WTC11 (cell line): ENCODE data around the gene TEX14. TPM values are rescaled to one million over a fixed set of nuclear protein-coding genes. Genes with fewer than 3 reads are reported as not detected.

Source experiments
- ATAC-seq: fragments of 200-7000 bp; cut with Tn5 transposase; 2 replicates; pipeline ENCODE4 v1.10.0; 2021; ENCODE audit warnings: mild to moderate bottlenecking, moderate library complexity
- CTCF ChIA-PET: fragments of 300-600 bp; sonication (Branson Sonifier 250); formaldehyde crosslinking; loops from one replicate; lab custom pipeline; 2021; ENCODE audit warnings: antibody characterized with exemption; lab: Charles Lee
- POLR2A ChIA-PET: fragments of 350-600 bp; sonication (Branson Sonifier 250); formaldehyde crosslinking; loops from one replicate; lab custom pipeline; 2021; ENCODE audit warnings: antibody characterized with exemption; lab: Charles Lee
- DNase-seq: peaks from one replicate; pipeline ENCODE4 v3.0.0; 2021; ENCODE audit warnings: low spot score
- H3K27ac Mint-ChIP-seq: 2 replicates; pipeline ENCODE4 v1.8.0; 2021; ENCODE audit warnings: mixed read lengths
- H3K27me3 Mint-ChIP-seq: 2 replicates; pipeline ENCODE4 v1.8.0; 2021; ENCODE audit warnings: low read depth, mild to moderate bottlenecking, moderate library complexity, mixed read lengths
- H3K36me3 Mint-ChIP-seq: 2 replicates; pipeline ENCODE4 v1.8.0; 2021; ENCODE audit warnings: mixed read lengths
- H3K4me1 Mint-ChIP-seq: 2 replicates; pipeline ENCODE4 v1.8.0; 2022; ENCODE audit warnings: mixed read lengths
- H3K4me3 Mint-ChIP-seq: 2 replicates; pipeline ENCODE4 v1.8.0; 2021; ENCODE audit warnings: mild to moderate bottlenecking, moderate library complexity, mixed read lengths
- H3K9me3 Mint-ChIP-seq: 2 replicates; pipeline ENCODE4 v1.8.0; 2021; ENCODE audit warnings: mixed read lengths
- CBFB ChIP-seq: sonication (generic); formaldehyde crosslinking; IDR thresholded peaks from 2 replicates; pipeline ENCODE4 v1.8.1; 2022; ENCODE audit warnings: mild to moderate bottlenecking, low read depth, missing genetic modification reagents
- CDX4 ChIP-seq: fragments of 250-450 bp; sonication (Bioruptor Pico); IDR thresholded peaks from 2 replicates; pipeline ENCODE4 v1.9.0; 2021; ENCODE audit warnings: moderate library complexity, mild to moderate bottlenecking, inconsistent platforms, borderline replicate concordance
- CREB1 ChIP-seq: sonication (generic); formaldehyde crosslinking; IDR thresholded peaks from 2 replicates; pipeline ENCODE4 v1.8.0; 2023; ENCODE audit warnings: mild to moderate bottlenecking, missing genetic modification reagents
- ESRRA ChIP-seq: sonication (generic); formaldehyde crosslinking; IDR thresholded peaks from 2 replicates; pipeline ENCODE4 v1.8.1; 2022; ENCODE audit warnings: mild to moderate bottlenecking, missing genetic modification reagents, borderline replicate concordance
- ETV6 ChIP-seq: sonication (generic); formaldehyde crosslinking; IDR thresholded peaks from 2 replicates; pipeline ENCODE4 v1.8.1; 2022; ENCODE audit warnings: mild to moderate bottlenecking, missing genetic modification reagents
- HMGA2 ChIP-seq: fragments of 250-450 bp; sonication (Bioruptor Pico); IDR thresholded peaks from 2 replicates; pipeline ENCODE4 v1.4.0; 2021; ENCODE audit warnings: mild to moderate bottlenecking, moderate library complexity
- HMGXB4 ChIP-seq: sonication (generic); formaldehyde crosslinking; IDR thresholded peaks from 2 replicates; pipeline ENCODE4 v1.8.1; 2023; ENCODE audit warnings: mild to moderate bottlenecking, moderate library complexity, missing genetic modification reagents
- MLX ChIP-seq: sonication (generic); formaldehyde crosslinking; IDR thresholded peaks from 2 replicates; pipeline ENCODE4 v1.8.1; 2023; ENCODE audit warnings: mild to moderate bottlenecking, missing genetic modification reagents, moderate library complexity
- MYBL2 ChIP-seq: sonication (generic); formaldehyde crosslinking; IDR thresholded peaks from 2 replicates; pipeline ENCODE4 v1.8.1; 2023; ENCODE audit warnings: mild to moderate bottlenecking, moderate library complexity, missing genetic modification reagents
- NFATC4 ChIP-seq: fragments of 250-450 bp; sonication (Bioruptor Pico); IDR thresholded peaks from 2 replicates; pipeline ENCODE4 v1.9.0; 2021; ENCODE audit warnings: mild to moderate bottlenecking
- NR2C2 ChIP-seq: sonication (generic); formaldehyde crosslinking; IDR thresholded peaks from 2 replicates; pipeline ENCODE4 v1.8.0; 2022; ENCODE audit warnings: mild to moderate bottlenecking, missing genetic modification reagents
- NR3C1 ChIP-seq: sonication (generic); formaldehyde crosslinking; conservative IDR thresholded peaks from 2 replicates; pipeline ENCODE4 v1.8.1; 2023; ENCODE audit warnings: low read depth, mild to moderate bottlenecking, missing genetic modification reagents
- SMAD3 ChIP-seq: sonication (generic); formaldehyde crosslinking; IDR thresholded peaks from 2 replicates; pipeline ENCODE4 v1.8.0; 2022; ENCODE audit warnings: missing genetic modification reagents, mild to moderate bottlenecking, borderline replicate concordance
- ZNF138 ChIP-seq: sonication (generic); formaldehyde crosslinking; conservative IDR thresholded peaks from 2 replicates; pipeline ENCODE4 v1.8.1; 2022; ENCODE audit warnings: mild to moderate bottlenecking, moderate library complexity, missing genetic modification reagents
- ZNF396 ChIP-seq: fragments of 250-450 bp; sonication (Bioruptor Pico); IDR thresholded peaks from 2 replicates; pipeline ENCODE4 v1.8.0; 2021; ENCODE audit warnings: mild to moderate bottlenecking, moderate library complexity, borderline replicate concordance
- ZNF423 ChIP-seq: fragments of 250-450 bp; sonication (Bioruptor Pico); IDR thresholded peaks from 2 replicates; pipeline ENCODE4 v2.1.2; 2022; ENCODE audit warnings: mild to moderate bottlenecking, moderate library complexity
- ZNF532 ChIP-seq: fragments of 250-450 bp; sonication (Bioruptor Pico); IDR thresholded peaks from 2 replicates; pipeline ENCODE4 v1.9.0; 2021; ENCODE audit warnings: mild to moderate bottlenecking, borderline replicate concordance
- total RNA-seq: library from RNA; stranded (reverse); gene quantifications from 3 replicates; pipeline ENCODE4 v1.2.3, GENCODE V29; 2021
- TF ChIP-seq, protein P1 (sequence below): sonication (generic); formaldehyde crosslinking; IDR thresholded peaks from 2 replicates; pipeline ENCODE4 v1.8.0; 2023; ENCODE audit warnings: mild to moderate bottlenecking, missing genetic modification reagents
- TF ChIP-seq, protein P2 (sequence below): sonication (generic); formaldehyde crosslinking; IDR thresholded peaks from 2 replicates; pipeline ENCODE4 v1.8.1; 2023; ENCODE audit warnings: mild to moderate bottlenecking, missing genetic modification reagents, moderate library complexity

Gene TEX14
- total RNA-seq, 1 experiment from 2014 or later, result 1.4 TPM

DNA sequence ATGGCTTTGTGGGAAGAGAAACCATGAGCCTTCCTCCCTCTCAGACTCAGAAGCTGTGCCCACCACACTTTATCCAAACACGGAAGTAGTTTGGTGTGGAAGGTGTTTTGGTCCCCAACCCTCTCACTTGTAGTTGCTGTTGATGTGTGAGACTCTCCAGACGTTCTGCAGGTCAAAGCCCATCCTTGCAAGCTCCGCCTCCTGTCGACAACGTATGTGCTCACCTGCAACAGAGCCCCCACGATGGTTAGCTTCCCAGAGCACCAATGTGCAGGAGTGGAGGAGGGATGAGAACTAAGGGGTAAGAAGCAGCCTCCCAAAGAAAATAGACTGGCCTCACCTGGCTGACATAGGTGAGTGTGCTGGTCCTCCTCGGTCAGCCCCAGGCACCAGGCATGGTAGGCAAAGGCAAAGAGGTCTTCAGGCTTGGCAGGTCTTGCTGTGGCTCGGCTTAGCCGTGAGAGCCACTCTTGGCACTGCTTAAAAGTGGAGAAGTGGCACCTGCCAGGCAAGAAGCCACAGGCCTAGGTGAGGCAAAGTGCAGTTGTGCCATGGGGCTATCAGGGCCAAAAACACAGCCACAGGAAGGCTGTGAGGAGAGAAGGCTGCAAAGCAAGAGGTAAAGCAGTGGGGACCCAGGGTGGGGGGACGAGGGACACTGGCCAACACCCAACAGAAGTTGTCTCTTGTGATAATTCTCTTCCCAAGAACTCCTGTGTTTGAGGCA lies 183.3 kb downstream of the TEX14 start:
- TF ChIP-seq SMAD3 (CRISPR knock-in tag) (no peak), NFATC4 (CRISPR knock-in tag) (no peak), MYBL2 (no peak), ETV6 (no peak), ZNF532 (CRISPR knock-in tag) (no peak), ZNF423 (CRISPR knock-in tag) (no peak), ZNF138 (CRISPR knock-in tag) (no peak), NR2C2 (no peak), HMGXB4 (CRISPR knock-in tag) (no peak), HMGA2 (CRISPR knock-in tag) (no peak), CDX4 (no peak), CREB1 (no peak), NR3C1 (CRISPR knock-in tag) (no peak), MLX (CRISPR knock-in tag) (no peak), CBFB (CRISPR knock-in tag) (no peak), ZNF396 (no peak), ESRRA (no peak)
- TF ChIP-seq, protein P1, sequence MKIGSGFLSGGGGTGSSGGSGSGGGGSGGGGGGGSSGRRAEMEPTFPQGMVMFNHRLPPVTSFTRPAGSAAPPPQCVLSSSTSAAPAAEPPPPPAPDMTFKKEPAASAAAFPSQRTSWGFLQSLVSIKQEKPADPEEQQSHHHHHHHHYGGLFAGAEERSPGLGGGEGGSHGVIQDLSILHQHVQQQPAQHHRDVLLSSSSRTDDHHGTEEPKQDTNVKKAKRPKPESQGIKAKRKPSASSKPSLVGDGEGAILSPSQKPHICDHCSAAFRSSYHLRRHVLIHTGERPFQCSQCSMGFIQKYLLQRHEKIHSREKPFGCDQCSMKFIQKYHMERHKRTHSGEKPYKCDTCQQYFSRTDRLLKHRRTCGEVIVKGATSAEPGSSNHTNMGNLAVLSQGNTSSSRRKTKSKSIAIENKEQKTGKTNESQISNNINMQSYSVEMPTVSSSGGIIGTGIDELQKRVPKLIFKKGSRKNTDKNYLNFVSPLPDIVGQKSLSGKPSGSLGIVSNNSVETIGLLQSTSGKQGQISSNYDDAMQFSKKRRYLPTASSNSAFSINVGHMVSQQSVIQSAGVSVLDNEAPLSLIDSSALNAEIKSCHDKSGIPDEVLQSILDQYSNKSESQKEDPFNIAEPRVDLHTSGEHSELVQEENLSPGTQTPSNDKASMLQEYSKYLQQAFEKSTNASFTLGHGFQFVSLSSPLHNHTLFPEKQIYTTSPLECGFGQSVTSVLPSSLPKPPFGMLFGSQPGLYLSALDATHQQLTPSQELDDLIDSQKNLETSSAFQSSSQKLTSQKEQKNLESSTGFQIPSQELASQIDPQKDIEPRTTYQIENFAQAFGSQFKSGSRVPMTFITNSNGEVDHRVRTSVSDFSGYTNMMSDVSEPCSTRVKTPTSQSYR (CRISPR knock-in tag), result no peak
- TF ChIP-seq, protein P2, sequence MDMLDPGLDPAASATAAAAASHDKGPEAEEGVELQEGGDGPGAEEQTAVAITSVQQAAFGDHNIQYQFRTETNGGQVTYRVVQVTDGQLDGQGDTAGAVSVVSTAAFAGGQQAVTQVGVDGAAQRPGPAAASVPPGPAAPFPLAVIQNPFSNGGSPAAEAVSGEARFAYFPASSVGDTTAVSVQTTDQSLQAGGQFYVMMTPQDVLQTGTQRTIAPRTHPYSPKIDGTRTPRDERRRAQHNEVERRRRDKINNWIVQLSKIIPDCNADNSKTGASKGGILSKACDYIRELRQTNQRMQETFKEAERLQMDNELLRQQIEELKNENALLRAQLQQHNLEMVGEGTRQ (CRISPR knock-in tag), result no peak
- TF ChIP-seq, all 79 proteins: peak for 0
- no peak overlapping the region for H3K4me3 Mint-ChIP-seq
- peaks cover 8% of the 10 kb centered on the region for H3K4me1 Mint-ChIP-seq
- no peak overlapping the region for H3K27ac Mint-ChIP-seq
- H3K27me3 Mint-ChIP-seq, result no peaks in the 10 kb centered on the region
- ATAC-seq, result no peak
- POLR2A ChIA-PET, result no interaction called here
- CTCF ChIA-PET, result no interaction called here
- H3K9me3 Mint-ChIP-seq, result no peaks in the 10 kb centered on the region
- DNase-seq, result no peak
- H3K36me3 Mint-ChIP-seq, result peaks cover 63% of the 10 kb centered on the region
